Right lobe of liver (tissue), 6 donors: ENCODE measurements around the gene CPNE4. TPM values are rescaled to one million over a fixed set of nuclear protein-coding genes. Genes with fewer than 3 reads are reported as not detected.

Experiments
- ATAC-seq, 4 donors: fragments of 200-7000 bp; cut with Tn5 transposase; one replicate each; pipeline ENCODE4 v1.9.1; 2020; ENCODE audit warnings: mild to moderate bottlenecking in 4 of 4, moderate library complexity in 4 of 4
- DNase-seq, 3 donors: peaks; one replicate each; pipeline ENCODE4 v3.0.0-alpha.2; 2020
- H3K27ac ChIP-seq, 3 donors: fragments of 200-600 bp; one replicate each; pipeline ENCODE4 v1.8.0; 2022
- H3K27me3 ChIP-seq, 2 donors: fragments of 200-600 bp; one replicate each; pipeline ENCODE4 v1.8.0; 2022
- H3K36me3 ChIP-seq, 4 donors: fragments of 200-600 bp; sonication (generic) in 1 of 4; one replicate each; pipeline versions ENCODE4 v1.5.1 to v1.8.0; 2017 to 2022; ENCODE audit warnings: control low read depth in 1 of 4
- H3K4me1 ChIP-seq, 4 donors: fragments of 200-600 bp; sonication (generic) in 1 of 4; one replicate each; pipeline versions ENCODE4 v1.5.1 to v1.8.0; 2017 to 2022; ENCODE audit warnings: control low read depth in 1 of 4
- H3K4me3 ChIP-seq, 3 donors: fragments of 200-600 bp; one replicate each; pipeline ENCODE4 v1.8.0; 2022
- H3K9me3 ChIP-seq, 4 donors: fragments of 200-600 bp; sonication (generic) in 1 of 4; one replicate each; pipeline versions ENCODE4 v1.5.1 to v1.8.0; 2017 to 2022; ENCODE audit warnings: control low read depth in 1 of 4
- CTCF ChIP-seq, 4 donors: fragments of 200-600 bp in 3 of 4; fragments of 450-650 bp in 1 of 4; IDR thresholded peaks; one replicate each; pipeline versions ENCODE4 v1.5.1 to v1.8.0; 2016 to 2022; ENCODE audit warnings: antibody characterized with exemption in 4 of 4, mild to moderate bottlenecking in 2 of 4
- POLR2A ChIP-seq: fragments of 450-650 bp; IDR thresholded peaks from one replicate; pipeline ENCODE4 v1.6.1; 2017; ENCODE audit warnings: antibody characterized with exemption, mild to moderate bottlenecking
- WGBS: methylation state at CpG from one replicate; pipeline ENCODE4 v1.1.6; 2018; ENCODE audit warnings: low coverage, low lambda C conversion rate; ENCODE audit not compliant: insufficient coverage; ENCODE audit errors: missing lambda C conversion rate; 5-methylcytosine and 5-hydroxymethylcytosine counted together
- intact Hi-C, 2 donors: fragments of 100-400 bp; cut with DNase I; formaldehyde crosslinking; loops; one replicate each; pipeline versions ENCODE4 v1.11.2 to v1.14.1; 2022
- total RNA-seq, 6 experiments: library from RNA; depleted of rRNA in 2 of 6; stranded (reverse); fragments of >200 nt in 2 of 6; fragmentation: NEBNext Ultra II Directional in 3 of 6; extraction: Animal tissue kit (Norgen Biotek cat#: 25700) in 3 of 6; gene quantifications; one replicate each; pipeline versions ENCODE4 v1.1.0 to v1.2.4, GENCODE V29; 2016 to 2023
- donor health status: DM: no; HTN: yes; CAD: no.
- donor health status: DM: no; HTN: no; CAD: no.
- donor health status: DM: no; HTN: no; CAD: no.
- donor health status: DM: no; HTN: yes; CAD: no.
- donor health status: DM: no; HTN: yes; CAD: no.

Gene CPNE4
- total RNA-seq, 6 experiments from 2014 or later = not detected

- ATAC-seq (no peak), DNase-seq (no peak)
- Histone ChIP-seq H3K9me3 (no peaks in the 10 kb centered on the region), H3K36me3 (no peaks in the 10 kb centered on the region), H3K27ac (no peak overlapping the region), H3K4me1 (no peaks in the 10 kb centered on the region), H3K4me3 (no peak overlapping the region), H3K27me3 (no peaks in the 10 kb centered on the region)
- no peak for TF ChIP-seq POLR2A
- no peak for TF ChIP-seq CTCF (IDR thresholded peaks at IDR 0.05)
- intact Hi-C loops = no loop called here
Observed at GRCh38 chr3:131743126-131743525, 291.7 kb downstream of the CPNE4 start.

- H3K4me1 ChIP-seq = no peaks in the 10 kb centered on the region
- no peaks in the 10 kb centered on the region for H3K9me3 ChIP-seq
- H3K27me3 ChIP-seq = no peaks in the 10 kb centered on the region
- TF ChIP-seq CTCF (IDR thresholded peaks at IDR 0.05) (no peak), POLR2A (no peak)
- ATAC-seq = no peak
- WGBS = 5% methylated on average over 1 of the region's 1 CpG
- H3K27ac ChIP-seq = no peak overlapping the region
- DNase-seq = no peak
- H3K4me3 ChIP-seq = no peak overlapping the region
- no peaks in the 10 kb centered on the region for H3K36me3 ChIP-seq
- intact Hi-C loops = no loop called here
Observed at GRCh38 chr3:131739211-131739610, 295.6 kb downstream of the CPNE4 start.

GRCh38 chr3:131738095-131738494, 296.7 kb downstream of the CPNE4 start:
- H3K4me1 ChIP-seq = no peaks in the 10 kb centered on the region
- no peaks in the 10 kb centered on the region for H3K36me3 ChIP-seq
- TF ChIP-seq POLR2A = no peak
- TF ChIP-seq CTCF (IDR thresholded peaks at IDR 0.05) = no peak
- H3K4me3 ChIP-seq = no peak overlapping the region
- no peaks in the 10 kb centered on the region for H3K27me3 ChIP-seq
- H3K27ac ChIP-seq = no peak overlapping the region
- H3K9me3 ChIP-seq = no peaks in the 10 kb centered on the region
- no peak for ATAC-seq
- DNase-seq = no peak
- intact Hi-C loops = no loop called here
- WGBS = 54% methylated on average over 2 of the region's 2 CpGs

GRCh38 chr3:131735544-131735943, 299.3 kb downstream of the CPNE4 start:
- Histone ChIP-seq H3K4me3 (no peak overlapping the region), H3K36me3 (no peaks in the 10 kb centered on the region), H3K4me1 (no peaks in the 10 kb centered on the region), H3K9me3 (no peaks in the 10 kb centered on the region), H3K27ac (no peak overlapping the region), H3K27me3 (no peaks in the 10 kb centered on the region)
- ATAC-seq (no peak), DNase-seq (no peak)
- TF ChIP-seq CTCF (IDR thresholded peaks at IDR 0.05) = no peak
- no peak for TF ChIP-seq POLR2A
- intact Hi-C loops = no loop called here

- Histone ChIP-seq H3K4me1 (no peaks in the 10 kb centered on the region), H3K36me3 (no peaks in the 10 kb centered on the region), H3K27me3 (no peaks in the 10 kb centered on the region), H3K4me3 (no peak overlapping the region), H3K9me3 (no peaks in the 10 kb centered on the region), H3K27ac (no peak overlapping the region)
- no peak for ATAC-seq
- DNase-seq = no peak
- intact Hi-C loops = no loop called here
- TF ChIP-seq CTCF (IDR thresholded peaks at IDR 0.05) (no peak), POLR2A (no peak)
Observed at GRCh38 chr3:131735116-131735515, 299.7 kb downstream of the CPNE4 start.
